Vagina (tissue), 2 donors: ENCODE measurements around the gene PICALM. TPM values are rescaled to one million over a fixed set of nuclear protein-coding genes. Genes with fewer than 3 reads are reported as not detected.

Experiments
- DNase-seq, 2 donors: peaks; one replicate each; pipeline ENCODE4 v3.0.0-alpha.2; 2017; ENCODE audit errors: extremely low spot score in 2 of 2
- H3K27ac ChIP-seq: fragments of 200-600 bp; sonication (generic); one replicate; pipeline ENCODE4 v1.5.1; 2019
- H3K27me3 ChIP-seq: fragments of 200-600 bp; sonication (generic); one replicate; pipeline ENCODE4 v1.5.1; 2019
- H3K36me3 ChIP-seq, 2 donors: fragments of 200-600 bp; sonication (generic); one replicate each; pipeline ENCODE4 v1.5.1; 2017 to 2019
- H3K4me1 ChIP-seq: fragments of 200-600 bp; sonication (generic); one replicate; pipeline ENCODE4 v1.5.1; 2019
- H3K4me3 ChIP-seq, 2 donors: fragments of 200-600 bp; sonication (generic); 1 replicate in 1 of 2; 2 replicates in 1 of 2; pipeline ENCODE4 v1.5.1; 2016 to 2019
- H3K9me3 ChIP-seq: fragments of 200-600 bp; sonication (generic); one replicate; pipeline ENCODE4 v1.5.1; 2019
- POLR2A ChIP-seq, 2 donors: fragments of 450-650 bp; IDR thresholded peaks; one replicate each; pipeline ENCODE4 v1.6.1; 2017; ENCODE audit warnings: antibody characterized with exemption in 2 of 2, mild to moderate bottlenecking in 2 of 2, moderate library complexity in 2 of 2
- POLR2AphosphoS5 ChIP-seq, 2 donors: sonication (generic); formaldehyde crosslinking; IDR thresholded peaks; one replicate each; pipeline ENCODE4 v1.9.0; 2017; ENCODE audit warnings: antibody characterized with exemption in 2 of 2, mild to moderate bottlenecking in 2 of 2, low read depth in 1 of 2; ENCODE audit not compliant: insufficient read depth in 1 of 2
- intact Hi-C: fragments of 100-400 bp; cut with DNase I; formaldehyde crosslinking; loops from one replicate; pipeline ENCODE4 v1.15.1; 2023
- total RNA-seq: library from RNA; depleted of rRNA; stranded (reverse); fragments of >200 nt; gene quantifications from one replicate; pipeline ENCODE4 v1.2.3, GENCODE V29; 2016
- TF ChIP-seq, protein P1 (sequence below), 3 experiments: fragments of 450-650 bp in 2 of 3; fragments of 200-600 bp in 1 of 3; sonication (generic) in 1 of 3; IDR thresholded peaks; one replicate each; pipeline ENCODE4 v1.5.1; 2017 to 2019; ENCODE audit warnings: antibody characterized with exemption in 3 of 3, mild to moderate bottlenecking in 2 of 3, moderate library complexity in 2 of 3

PICALM gene
- total RNA-seq, 1 donor from 2014 or later, result 237 TPM

DNA sequence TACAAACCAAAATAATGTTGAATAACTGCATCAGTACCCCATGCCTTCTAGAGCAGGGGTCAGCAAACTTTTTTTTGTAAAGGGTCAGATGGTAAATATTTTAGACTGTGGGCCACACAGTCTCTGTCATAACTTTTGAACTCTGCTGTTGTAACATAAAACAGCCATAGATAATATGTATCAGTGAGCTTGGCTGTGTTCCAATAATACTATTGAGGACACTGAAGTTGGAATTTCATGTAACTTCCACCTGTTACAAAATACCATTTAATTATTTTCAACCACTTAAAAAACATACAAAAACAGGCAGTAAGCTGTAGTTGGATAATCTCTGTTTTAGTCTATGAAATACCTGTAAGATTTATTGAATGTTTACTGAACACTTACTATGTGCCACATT lies 55.2 kb downstream of the PICALM start:
- no peaks in the 10 kb centered on the region for H3K27me3 ChIP-seq
- H3K9me3 ChIP-seq, result no peaks in the 10 kb centered on the region
- H3K36me3 ChIP-seq, result peaks cover 0 to 22% of the 10 kb centered on the region in 2 donors
- H3K27ac ChIP-seq, result no peak overlapping the region
- peaks cover 11% of the 10 kb centered on the region for H3K4me1 ChIP-seq
- intact Hi-C loops, result no loop called here
- TF ChIP-seq, protein P1, sequence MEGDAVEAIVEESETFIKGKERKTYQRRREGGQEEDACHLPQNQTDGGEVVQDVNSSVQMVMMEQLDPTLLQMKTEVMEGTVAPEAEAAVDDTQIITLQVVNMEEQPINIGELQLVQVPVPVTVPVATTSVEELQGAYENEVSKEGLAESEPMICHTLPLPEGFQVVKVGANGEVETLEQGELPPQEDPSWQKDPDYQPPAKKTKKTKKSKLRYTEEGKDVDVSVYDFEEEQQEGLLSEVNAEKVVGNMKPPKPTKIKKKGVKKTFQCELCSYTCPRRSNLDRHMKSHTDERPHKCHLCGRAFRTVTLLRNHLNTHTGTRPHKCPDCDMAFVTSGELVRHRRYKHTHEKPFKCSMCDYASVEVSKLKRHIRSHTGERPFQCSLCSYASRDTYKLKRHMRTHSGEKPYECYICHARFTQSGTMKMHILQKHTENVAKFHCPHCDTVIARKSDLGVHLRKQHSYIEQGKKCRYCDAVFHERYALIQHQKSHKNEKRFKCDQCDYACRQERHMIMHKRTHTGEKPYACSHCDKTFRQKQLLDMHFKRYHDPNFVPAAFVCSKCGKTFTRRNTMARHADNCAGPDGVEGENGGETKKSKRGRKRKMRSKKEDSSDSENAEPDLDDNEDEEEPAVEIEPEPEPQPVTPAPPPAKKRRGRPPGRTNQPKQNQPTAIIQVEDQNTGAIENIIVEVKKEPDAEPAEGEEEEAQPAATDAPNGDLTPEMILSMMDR (IDR thresholded peaks at IDR 0.05), result no peak
- TF ChIP-seq POLR2A (IDR thresholded peaks at IDR 0.05) (no peak), POLR2AphosphoS5 (IDR thresholded peaks at IDR 0.05; ENCODE audit: insufficient read depth in 1 of 2, low read depth in 1 of 2) (no peak)
- DNase-seq, result no peak
- H3K4me3 ChIP-seq, result no peak overlapping the region

DNA sequence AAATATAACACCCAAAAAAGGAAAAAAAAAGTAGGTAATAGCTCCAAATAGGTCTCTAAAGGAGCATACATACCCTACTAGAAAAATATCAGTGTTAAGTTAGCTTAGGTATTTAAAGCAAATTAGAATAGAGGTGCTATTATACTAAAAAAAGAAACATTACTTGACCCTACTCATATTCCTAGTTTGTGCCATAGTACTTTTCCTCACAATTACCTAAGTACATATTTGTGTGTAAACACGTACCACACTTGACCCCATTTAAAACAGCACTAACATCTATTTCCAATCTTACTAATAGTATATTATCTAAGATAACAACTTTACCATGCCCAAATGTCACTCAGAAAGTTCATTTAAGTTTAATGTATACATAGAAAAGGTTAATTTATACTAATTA lies 57.7 kb downstream of the PICALM start:
- TF ChIP-seq POLR2A (IDR thresholded peaks at IDR 0.05) (no peak), POLR2AphosphoS5 (IDR thresholded peaks at IDR 0.05; ENCODE audit: insufficient read depth in 1 of 2, low read depth in 1 of 2) (no peak)
- TF ChIP-seq, protein P1 (IDR thresholded peaks at IDR 0.05), result no peak
- Histone ChIP-seq H3K36me3 (peaks cover 0 to 38% of the 10 kb centered on the region in 2 donors), H3K4me1 (peaks cover 11% of the 10 kb centered on the region), H3K9me3 (no peaks in the 10 kb centered on the region), H3K4me3 (no peak overlapping the region), H3K27me3 (no peaks in the 10 kb centered on the region), H3K27ac (no peak overlapping the region)
- intact Hi-C loops, result no loop called here
- DNase-seq, result no peak

DNA sequence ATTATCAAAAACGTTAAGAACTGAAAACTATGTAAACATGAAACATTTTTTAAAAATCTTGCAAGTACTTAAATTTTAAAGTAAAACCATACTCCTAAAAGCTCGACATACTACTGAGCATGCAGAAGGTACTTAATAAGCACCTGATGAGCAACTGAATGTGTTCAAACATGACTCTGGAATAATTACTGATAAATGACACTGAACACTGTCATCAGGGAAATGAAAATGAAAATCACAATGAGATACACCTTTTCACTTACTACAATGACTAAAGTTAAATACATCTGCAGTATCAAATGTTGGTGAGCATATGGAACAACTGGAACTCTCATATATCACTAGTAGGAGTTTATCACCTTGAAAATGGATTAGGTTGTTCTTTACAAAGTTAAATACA lies 65.2 kb downstream of the PICALM start:
- Histone ChIP-seq H3K36me3 (peaks cover 0 to 92% of the 10 kb centered on the region in 2 donors), H3K9me3 (no peaks in the 10 kb centered on the region), H3K27me3 (no peaks in the 10 kb centered on the region), H3K4me1 (no peaks in the 10 kb centered on the region), H3K4me3 (no peak overlapping the region), H3K27ac (no peak overlapping the region)
- TF ChIP-seq POLR2A (IDR thresholded peaks at IDR 0.05) (no peak), POLR2AphosphoS5 (IDR thresholded peaks at IDR 0.05; ENCODE audit: insufficient read depth in 1 of 2, low read depth in 1 of 2) (no peak)
- TF ChIP-seq, protein P1 (IDR thresholded peaks at IDR 0.05), result no peak
- no peak for DNase-seq
- intact Hi-C loops, result no loop called here

DNA sequence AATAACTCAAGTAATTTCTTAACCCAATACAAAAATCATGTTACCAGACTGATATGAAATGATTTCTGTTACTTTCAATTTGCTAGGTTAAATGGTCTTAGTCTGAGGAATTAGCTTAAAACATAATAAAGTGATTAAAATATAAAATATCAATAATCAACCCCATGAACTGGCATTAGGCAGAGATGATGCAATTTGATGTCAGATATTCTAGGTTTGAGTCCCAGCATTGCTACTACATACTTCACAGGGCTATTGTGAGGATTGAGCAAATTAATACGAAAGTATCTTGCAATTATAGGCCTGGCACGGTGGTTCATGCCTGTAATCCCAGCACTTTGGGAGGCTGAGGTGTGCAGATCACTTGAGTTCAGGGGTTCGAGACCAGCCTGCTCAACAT lies 66.5 kb downstream of the PICALM start:
- intact Hi-C loops, result no loop called here
- Histone ChIP-seq H3K4me3 (no peak overlapping the region), H3K27me3 (no peaks in the 10 kb centered on the region), H3K36me3 (peaks cover 0 to 96% of the 10 kb centered on the region in 2 donors), H3K27ac (no peak overlapping the region), H3K4me1 (no peaks in the 10 kb centered on the region), H3K9me3 (no peaks in the 10 kb centered on the region)
- TF ChIP-seq, protein P1 (IDR thresholded peaks at IDR 0.05), result no peak
- TF ChIP-seq POLR2A (IDR thresholded peaks at IDR 0.05) (no peak), POLR2AphosphoS5 (IDR thresholded peaks at IDR 0.05; ENCODE audit: insufficient read depth in 1 of 2, low read depth in 1 of 2) (no peak)
- DNase-seq, result no peak

DNA sequence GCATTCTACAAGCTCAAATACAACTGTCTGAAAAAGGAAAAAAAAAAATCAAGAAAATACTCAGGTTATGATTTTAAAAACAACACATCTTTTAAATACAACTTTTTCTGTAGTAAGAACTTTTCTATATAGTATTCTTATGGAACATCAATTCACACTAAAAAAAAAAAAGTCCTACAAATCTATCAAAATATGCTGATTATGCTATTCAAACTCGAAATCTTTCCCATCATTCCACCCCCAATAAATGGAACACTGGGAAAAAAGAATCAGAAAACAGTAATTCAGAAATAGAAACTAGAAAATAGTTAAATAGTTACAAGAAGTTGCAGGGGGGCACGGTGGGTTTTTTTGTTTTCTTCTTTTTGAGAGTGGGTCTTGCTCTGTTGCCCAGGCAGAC lies 77.4 kb downstream of the PICALM start:
- Histone ChIP-seq H3K4me1 (peaks cover 8% of the 10 kb centered on the region), H3K36me3 (peaks cover 0 to 25% of the 10 kb centered on the region in 2 donors), H3K4me3 (no peak overlapping the region), H3K27ac (no peak overlapping the region), H3K27me3 (no peaks in the 10 kb centered on the region), H3K9me3 (no peaks in the 10 kb centered on the region)
- DNase-seq, result no peak
- intact Hi-C loops, result no loop called here
- TF ChIP-seq, protein P1 (IDR thresholded peaks at IDR 0.05), result no peak
- TF ChIP-seq POLR2AphosphoS5 (IDR thresholded peaks at IDR 0.05; ENCODE audit: insufficient read depth in 1 of 2, low read depth in 1 of 2) (no peak), POLR2A (IDR thresholded peaks at IDR 0.05) (no peak)
